Activated CD8-positive, alpha-beta memory T cell treated with anti-CD3 and anti-CD28 coated beads for 24 hours (primary cell): ENCODE data around the gene BCAS1.

Source experiments
- DNase-seq: peaks from one replicate; pipeline ENCODE4 v3.0.0-alpha.2; 2020

The BCAS1 gene, protein sequence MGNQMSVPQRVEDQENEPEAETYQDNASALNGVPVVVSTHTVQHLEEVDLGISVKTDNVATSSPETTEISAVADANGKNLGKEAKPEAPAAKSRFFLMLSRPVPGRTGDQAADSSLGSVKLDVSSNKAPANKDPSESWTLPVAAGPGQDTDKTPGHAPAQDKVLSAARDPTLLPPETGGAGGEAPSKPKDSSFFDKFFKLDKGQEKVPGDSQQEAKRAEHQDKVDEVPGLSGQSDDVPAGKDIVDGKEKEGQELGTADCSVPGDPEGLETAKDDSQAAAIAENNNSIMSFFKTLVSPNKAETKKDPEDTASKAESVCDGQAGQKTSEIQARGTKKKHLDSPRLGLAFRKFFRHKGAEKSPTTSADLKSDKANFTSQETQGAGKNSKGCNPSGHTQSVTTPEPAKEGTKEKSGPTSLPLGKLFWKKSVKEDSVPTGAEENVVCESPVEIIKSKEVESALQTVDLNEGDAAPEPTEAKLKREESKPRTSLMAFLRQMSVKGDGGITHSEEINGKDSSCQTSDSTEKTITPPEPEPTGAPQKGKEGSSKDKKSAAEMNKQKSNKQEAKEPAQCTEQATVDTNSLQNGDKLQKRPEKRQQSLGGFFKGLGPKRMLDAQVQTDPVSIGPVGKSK

GRCh38 chr20:54070187-54070987 lies at the start of gene BCAS1:
TSS of gene BCAS1 (minus strand) at chr20:54070594. CDS start at chr20:54058718, 11,876 bp downstream.
- DNase-seq = no peak

DNA sequence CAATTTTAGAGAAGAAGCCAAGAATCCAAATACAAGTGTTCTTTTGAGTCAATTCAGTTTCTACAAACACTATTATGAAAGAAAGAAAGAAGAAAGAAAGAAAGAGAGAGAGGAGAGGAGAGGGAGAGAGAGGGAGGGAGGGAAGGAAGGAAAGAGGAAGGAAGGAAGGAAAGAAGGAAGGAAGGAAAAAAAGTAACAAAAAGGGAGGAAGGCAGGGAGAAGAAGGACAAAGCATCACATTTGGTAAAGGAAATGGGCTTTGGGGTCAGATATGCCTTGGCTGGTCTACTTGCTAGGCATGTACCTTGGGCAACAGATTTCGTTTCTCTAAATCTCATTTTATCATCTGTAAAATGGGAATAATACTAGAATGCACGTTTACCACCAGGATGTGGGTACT lies 49.4 kb upstream of the BCAS1 start:
- DNase-seq = no peak

DNA sequence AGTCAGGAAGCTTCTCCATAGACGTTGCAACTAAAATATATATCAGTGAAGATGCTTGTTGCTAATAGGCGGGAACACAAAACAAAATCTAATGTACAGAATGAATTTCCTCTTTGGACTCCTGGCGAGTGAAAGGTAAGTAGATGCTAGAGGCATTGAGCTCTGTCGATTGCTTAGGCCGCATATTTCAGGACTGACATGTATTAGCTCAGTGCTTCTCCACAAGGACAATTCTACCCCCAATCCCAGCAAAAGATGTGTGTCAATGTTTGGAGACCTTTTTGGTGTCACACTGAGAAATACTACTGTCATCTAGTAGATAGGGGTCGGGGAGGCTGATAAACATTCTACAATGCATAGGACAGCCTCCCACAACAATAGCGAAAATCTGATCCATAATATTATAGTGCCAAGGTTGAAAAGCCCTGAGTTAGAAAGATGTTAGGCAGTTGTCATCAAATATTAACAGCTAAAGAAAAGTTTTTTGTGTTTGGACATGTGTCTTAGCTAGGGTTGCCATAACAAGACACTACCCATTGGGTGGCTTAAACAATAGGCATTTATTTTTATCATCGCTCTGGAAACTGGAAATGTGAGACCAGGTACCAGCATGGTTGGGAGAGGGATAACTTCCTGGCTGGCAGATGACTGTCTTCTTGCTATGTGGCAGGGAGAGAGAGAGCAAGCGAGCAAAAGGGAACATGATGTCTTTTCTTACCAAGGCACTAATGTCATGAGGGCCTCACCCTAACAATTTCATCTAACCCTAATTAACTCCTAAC lies 48.0 kb upstream of the BCAS1 start:
- no peak for DNase-seq

DNA sequence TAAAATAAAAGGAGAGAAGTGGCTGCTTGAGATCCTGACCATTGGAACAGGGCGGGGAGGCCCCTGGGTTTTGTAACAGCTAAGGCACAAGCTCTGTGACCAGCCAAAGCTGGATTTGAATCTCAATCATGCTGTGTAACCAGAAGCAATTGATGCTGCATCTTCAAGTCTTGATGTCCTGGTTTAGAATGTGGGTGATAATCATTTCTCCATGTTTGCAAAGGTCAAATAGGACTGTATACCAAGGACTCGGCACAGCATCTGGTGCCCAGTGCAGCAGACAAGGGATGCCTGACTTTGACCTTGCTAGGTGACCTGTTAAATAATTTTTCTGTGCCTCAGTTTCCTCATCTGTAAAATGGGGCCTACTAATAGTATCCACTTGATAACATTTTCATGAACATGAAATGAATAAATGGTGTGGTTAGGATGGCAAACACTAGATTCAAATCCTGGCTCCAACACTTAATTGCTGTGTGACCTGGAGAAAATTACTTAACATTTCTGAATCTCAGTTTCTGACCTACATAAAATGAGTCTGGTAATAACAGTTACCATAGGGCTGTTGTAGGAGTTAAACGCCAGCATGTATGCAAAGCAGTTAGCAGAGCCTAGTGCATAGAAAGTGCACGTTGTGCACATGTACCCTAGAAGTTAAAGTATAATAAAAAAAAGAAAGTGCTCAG lies 46.3 kb upstream of the BCAS1 start:
- no peak for DNase-seq

DNA sequence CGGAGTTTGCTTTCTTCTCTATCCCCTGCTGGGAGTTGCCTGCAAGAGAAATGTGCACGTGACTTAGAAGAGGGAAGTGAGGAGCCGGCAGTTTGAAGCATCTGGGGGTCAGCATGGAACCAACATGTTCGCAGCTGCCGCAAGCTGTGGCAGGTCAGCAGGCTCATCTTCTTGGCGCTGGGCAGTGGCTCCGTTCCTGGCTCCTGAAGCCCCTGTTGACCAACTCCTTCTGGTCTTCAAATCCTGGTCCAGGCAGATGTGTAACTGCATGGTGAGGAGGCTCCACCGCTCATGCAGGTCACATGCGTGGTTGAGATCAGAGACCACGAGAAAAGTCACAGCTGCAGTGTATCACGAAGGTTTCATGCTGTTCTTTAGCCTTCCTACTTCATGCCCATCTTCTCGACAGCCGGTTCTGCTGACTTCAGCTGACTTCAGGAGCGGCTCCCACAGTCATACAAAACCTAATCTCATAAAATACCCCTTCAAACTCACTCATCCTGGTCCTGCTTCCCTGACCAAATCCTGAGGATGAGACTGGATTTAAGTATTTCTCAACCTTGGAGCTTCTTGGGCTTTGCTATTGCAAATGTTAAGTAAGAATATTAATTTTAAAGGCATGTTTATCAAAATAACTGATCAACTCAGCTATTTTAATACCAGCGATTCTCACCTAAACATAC lies 44.9 kb upstream of the BCAS1 start:
- DNase-seq = no peak

DNA sequence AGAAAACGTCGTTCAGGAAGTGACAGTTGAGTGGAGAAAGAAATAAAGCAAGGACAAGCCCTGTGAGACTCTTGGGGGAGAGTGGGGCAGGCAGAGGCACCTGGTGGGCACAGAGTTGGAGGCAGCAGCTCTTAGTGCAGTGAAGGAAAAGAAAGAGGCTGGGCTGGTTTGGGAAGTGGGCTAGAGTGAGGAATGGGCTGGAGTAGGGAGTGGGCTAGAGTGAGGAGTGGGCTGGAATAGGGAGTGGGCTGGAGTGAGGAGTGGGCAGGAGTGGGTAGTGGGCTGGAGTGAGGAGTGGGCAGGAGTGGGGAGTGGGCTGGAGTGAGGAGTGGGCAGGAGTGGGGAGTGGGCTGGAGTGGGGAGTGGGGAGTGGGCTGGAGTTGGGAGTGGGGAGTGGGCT lies 43.7 kb upstream of the BCAS1 start:
- no peak for DNase-seq

DNA sequence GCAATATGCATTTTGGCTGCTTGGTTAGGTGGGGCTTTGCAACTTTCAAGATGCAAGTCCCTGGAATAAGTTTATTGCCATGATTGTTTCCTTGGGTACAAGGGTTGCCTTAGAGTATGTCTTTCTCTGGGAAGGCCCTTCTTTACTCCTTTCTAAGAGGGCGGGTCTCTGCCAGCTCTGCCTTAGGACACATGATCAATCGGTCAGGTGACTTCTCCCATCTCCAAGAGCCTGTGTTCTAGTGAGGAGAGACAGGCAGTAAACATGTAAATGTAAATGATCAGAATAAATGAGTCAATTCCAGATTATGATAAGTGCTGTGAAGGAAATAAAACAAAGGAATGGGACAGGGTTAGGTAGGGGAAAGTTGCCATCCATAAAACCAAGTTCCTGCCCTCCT lies 43.2 kb upstream of the BCAS1 start:
- no peak for DNase-seq

DNA sequence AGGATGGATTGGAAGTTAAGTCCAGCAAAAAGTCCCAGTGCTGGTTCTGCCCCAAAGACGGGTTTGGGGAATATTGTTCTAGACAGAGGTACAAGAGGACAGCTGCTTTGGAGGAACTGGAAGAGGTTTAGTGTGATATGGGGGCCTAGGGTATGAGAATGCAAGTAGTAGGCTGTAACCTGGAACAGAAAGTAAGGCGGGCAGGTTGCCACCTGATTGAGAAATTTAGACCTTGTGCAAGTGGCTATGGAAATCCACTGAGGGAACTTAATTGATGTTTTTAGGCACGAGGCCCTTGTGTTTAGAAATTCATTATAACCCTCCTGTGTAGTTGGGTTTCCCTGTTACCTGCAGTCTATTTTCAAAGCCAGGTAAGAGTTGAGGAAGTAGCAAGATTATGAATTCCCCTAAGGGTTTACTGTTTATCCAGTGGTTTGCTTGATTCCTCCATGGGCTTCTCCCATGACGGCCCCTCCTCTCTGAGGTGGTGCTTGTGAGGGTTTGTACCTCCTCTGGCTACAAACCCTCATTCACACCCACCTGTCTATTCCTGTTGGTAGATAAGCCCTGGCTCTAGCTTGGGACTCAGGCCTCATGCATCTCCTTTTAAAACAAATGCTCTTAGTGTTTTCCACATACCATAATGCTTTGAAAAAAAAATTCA lies 42.0 kb upstream of the BCAS1 start:
- no peak for DNase-seq

- DNase-seq = no peak
Observed at GRCh38 chr20:54111460-54111859, 41.1 kb upstream of the BCAS1 start.

- DNase-seq = no peak
Observed at GRCh38 chr20:54110457-54110856, 40.1 kb upstream of the BCAS1 start.

DNA sequence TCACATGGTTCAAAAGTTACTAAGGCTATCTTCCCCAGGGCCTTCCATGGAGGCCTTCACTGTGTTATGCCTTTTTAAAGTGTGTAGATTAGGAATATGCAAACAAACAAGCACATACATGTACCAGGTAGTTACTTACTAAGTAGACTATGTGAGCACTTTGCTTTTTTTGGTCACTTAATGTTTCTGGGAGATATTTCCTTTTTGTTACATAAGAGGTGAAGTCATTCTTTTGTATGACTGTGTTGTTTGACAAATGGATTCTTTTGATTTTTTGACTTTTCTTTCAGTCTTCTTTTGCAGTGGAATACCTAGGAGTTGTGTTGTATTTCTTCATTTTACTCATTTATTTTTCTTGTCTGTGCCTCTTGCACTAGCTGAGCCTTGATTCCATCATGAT lies 39.6 kb upstream of the BCAS1 start:
- no peak for DNase-seq

DNA sequence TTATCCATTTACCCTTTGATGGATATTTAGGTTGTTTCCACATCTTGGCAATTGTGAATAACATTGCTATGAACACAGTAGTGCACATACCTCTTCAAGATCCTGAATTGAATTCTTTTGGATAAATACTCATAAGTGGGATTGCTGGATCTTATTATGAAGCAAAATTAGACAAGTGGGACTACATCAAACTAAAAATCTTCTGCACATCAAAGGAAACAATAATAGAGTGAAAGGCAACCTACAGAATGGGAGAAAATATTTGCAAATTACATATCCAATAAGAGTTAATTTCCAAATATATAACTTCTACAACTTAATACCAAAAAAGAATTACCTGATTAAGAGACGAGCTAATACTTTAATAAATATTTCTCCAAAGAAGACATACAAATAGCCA lies 38.4 kb upstream of the BCAS1 start:
- no peak for DNase-seq

DNA sequence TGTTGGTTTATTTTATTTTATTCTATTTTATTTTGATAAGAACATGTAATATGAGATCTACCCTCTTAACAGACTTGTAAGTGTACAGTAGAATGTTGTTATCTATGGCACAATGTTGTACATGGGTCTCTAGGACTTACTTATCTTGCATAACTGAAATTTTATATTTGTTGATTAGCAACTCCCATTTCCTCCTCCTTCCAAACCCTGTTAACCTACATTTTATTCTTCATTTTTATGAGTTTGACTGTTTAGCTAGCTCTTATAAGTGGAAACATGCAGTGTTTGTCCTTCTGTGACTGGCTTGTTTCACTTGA lies 37.9 kb upstream of the BCAS1 start:
- DNase-seq = no peak

DNA sequence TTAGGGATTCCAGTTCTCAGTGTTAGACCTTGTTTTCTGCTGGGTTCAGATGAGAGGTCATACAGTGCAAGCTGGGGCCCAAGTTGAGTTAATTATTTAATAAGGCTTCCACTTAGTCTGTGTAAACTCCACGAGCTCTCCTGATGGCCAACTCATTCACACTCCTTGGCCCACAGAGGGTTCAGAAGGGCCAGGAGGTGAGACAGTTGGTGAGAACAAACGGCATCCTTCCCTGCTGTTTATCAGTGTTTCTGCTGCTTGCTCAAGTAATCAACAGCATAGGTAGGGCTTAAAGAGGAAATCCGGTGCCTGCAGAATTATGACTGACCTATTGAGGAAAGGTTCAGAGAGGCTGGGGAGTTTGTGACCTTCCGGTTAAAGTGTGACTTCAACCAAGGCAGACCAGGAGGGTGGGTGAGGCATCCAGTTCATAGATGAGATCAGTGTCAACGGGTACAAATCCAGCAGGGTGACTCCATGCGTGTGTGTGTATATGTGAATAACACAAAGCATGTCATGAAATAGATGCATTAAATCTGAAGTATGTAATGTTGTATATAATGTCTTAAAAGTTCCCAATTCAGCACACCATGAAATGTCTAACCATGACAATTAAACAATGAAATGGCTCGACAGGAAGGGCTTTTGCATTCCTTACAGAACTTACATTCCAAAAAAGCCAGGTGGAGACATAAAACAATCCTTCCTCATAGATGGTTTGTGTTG lies 37.4 kb upstream of the BCAS1 start:
- no peak for DNase-seq

GRCh38 chr20:54107181-54107580 lies 36.8 kb upstream of the BCAS1 start:
- DNase-seq = no peak

GRCh38 chr20:54106162-54106561 lies 35.8 kb upstream of the BCAS1 start:
- no peak for DNase-seq

DNA sequence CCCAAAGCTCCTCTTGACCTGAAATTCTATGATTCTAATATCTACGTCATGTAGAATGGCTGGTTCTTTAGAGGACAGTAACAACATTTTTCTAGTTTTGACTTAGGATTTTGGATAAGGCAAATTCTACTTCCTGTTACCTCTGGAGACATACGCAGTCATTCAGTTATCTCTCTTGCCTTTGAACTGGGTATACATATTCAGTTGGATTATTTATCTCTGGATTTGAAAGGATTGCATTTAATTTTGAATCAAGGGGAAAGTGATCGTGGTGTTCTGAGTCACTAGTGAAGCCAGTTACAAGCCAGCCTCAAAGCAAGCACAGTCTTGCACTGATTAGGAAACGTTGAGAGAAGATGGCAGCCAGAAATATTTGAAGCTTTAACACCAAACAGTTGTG lies 35.3 kb upstream of the BCAS1 start:
- DNase-seq = no peak

DNA sequence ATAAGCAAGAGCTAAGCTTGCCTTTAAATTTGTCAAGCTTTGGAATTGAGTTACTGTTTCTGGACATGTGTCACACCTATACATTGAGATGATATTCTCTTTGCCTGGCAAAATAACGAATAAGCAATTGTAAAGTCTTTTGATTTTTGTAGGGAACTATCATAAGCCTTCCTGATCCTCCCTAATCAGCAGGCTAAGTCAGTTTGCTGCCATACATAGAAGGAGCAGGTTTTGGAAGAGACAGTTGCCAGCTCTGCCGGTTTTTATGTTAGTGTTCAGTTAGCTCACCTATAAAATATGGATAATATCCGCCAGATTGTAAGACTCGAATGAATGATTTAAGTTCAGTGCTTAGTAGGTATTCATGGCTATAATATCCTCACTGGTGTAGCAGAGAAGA lies 34.4 kb upstream of the BCAS1 start:
- no peak for DNase-seq

DNA sequence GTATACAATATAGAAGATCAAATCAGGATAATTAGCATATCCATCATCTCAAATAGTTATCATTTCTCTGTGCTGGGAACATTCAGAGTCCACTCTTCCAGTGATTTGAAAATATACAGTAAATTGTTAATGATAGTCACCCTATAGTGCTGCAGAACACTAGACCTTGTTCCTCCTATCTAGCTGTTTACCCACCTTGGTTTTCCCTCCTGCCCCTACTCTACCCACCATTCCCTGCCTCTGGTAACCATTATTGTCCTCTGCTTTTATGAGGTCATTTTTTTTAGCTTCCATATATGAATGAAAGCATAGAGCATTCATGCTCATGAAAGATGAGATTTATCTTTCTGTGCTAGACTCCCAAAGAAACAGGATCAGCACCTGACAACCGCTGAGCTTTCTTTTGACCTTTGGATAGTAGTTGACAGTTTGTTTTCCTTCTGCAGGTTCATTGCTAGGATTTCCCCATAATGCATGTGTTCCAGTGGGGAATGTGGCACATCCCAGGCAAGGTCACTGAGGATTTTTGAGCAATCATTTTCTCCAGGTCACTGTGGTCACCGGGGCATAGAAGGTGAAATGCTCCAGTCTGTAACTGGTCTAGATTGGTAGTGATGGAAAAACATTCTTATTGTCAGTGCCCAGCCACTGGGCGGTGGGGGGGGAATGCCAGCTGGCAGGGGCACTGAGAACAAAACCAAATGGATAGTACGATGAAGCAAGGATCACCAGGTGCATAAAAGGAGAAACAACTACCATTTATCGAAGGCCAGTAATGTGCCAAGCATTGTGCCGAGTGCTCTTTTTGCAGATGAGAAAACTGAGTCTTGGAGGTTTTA lies 33.6 kb upstream of the BCAS1 start:
- DNase-seq = no peak
